ENCODE measurements around the gene CTDSPL2.

DNA sequence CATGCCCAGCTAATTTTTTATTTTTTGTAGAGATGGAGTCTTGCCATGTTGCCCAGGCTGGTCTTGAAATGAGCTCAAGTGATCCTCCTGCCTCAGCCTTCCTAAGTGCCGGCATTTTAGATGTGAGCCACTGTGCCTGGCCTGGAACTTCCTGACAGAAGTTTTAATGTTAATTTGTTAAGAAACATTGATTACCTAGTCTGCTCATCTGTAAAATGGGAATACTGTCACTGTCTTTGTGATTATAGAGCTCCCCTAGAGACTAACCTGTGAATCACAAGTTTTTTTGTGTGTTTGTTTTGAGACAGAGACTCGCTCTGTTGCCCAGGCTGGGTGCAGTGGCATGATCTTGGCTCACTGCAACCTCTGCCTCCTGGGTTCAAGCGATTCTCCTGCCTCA, 105.3 kb downstream of the CTDSPL2 start:
- TF ChIP-seq, protein P1, sequence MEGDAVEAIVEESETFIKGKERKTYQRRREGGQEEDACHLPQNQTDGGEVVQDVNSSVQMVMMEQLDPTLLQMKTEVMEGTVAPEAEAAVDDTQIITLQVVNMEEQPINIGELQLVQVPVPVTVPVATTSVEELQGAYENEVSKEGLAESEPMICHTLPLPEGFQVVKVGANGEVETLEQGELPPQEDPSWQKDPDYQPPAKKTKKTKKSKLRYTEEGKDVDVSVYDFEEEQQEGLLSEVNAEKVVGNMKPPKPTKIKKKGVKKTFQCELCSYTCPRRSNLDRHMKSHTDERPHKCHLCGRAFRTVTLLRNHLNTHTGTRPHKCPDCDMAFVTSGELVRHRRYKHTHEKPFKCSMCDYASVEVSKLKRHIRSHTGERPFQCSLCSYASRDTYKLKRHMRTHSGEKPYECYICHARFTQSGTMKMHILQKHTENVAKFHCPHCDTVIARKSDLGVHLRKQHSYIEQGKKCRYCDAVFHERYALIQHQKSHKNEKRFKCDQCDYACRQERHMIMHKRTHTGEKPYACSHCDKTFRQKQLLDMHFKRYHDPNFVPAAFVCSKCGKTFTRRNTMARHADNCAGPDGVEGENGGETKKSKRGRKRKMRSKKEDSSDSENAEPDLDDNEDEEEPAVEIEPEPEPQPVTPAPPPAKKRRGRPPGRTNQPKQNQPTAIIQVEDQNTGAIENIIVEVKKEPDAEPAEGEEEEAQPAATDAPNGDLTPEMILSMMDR (IDR thresholded peaks at IDR 0.05; ENCODE audit: poor library complexity, severe bottlenecking), result no peak
- TF ChIP-seq EZH2 (IDR thresholded peaks at IDR 0.05; ENCODE audit: borderline replicate concordance, insufficient read depth, low read length, poor library complexity, severe bottlenecking), result no peak

Measured in neural cell (in vitro differentiated cells).